CD14-positive monocyte (primary cell): ENCODE measurements around the gene TLCD1. TPM values are rescaled to one million over a fixed set of nuclear protein-coding genes. Genes with fewer than 3 reads are reported as not detected.

Source experiments
- DNase-seq, 3 donors: peaks; one replicate each; pipeline ENCODE4 v3.0.0-alpha.2; 2011 to 2022
- H2AFZ ChIP-seq: 2 replicates; pipeline ENCODE4 v1.6.0; 2012; ENCODE audit warnings: mild to moderate bottlenecking, low read depth, low read length, inconsistent platforms; ENCODE audit not compliant: insufficient read depth, poor library complexity, severe bottlenecking
- H3K27ac ChIP-seq, 2 donors: 1 replicate in 1 of 2; 2 replicates in 1 of 2; pipeline ENCODE4 v1.5.1; 2012 to 2013; ENCODE audit warnings: low read length in 2 of 2, control low read depth in 1 of 2, inconsistent platforms in 1 of 2, low read depth in 1 of 2, mild to moderate bottlenecking in 1 of 2
- H3K27me3 ChIP-seq, 2 donors: one replicate each; pipeline versions ENCODE4 v1.6.0 to v1.6.1; 2011 to 2013; ENCODE audit warnings: low read length in 2 of 2; ENCODE audit not compliant: control insufficient read depth in 2 of 2, insufficient read depth in 2 of 2
- H3K36me3 ChIP-seq, 2 donors: replicated peaks in 1 of 2; 1 replicate in 1 of 2; 2 replicates in 1 of 2; pipeline versions ENCODE4 v1.5.1 to v1.6.1; 2012 to 2013; ENCODE audit warnings: low read length in 2 of 2, control low read depth in 1 of 2, inconsistent platforms in 1 of 2, mild to moderate bottlenecking in 1 of 2; ENCODE audit not compliant: insufficient read depth in 2 of 2, control insufficient read depth in 1 of 2
- H3K4me1 ChIP-seq, 2 donors: 1 replicate in 1 of 2; 2 replicates in 1 of 2; pipeline versions ENCODE4 v1.5.1 to v1.6.1; 2012 to 2013; ENCODE audit warnings: low read length in 2 of 2, control low read depth in 1 of 2, inconsistent platforms in 1 of 2, mild to moderate bottlenecking in 1 of 2, moderate library complexity in 1 of 2; ENCODE audit not compliant: insufficient read depth in 2 of 2, control insufficient read depth in 1 of 2
- H3K4me2 ChIP-seq: replicated peaks from 2 replicates; pipeline ENCODE3; 2012; ENCODE audit warnings: low read length, moderate library complexity, mild to moderate bottlenecking; ENCODE audit not compliant: poor library complexity, severe bottlenecking; ENCODE audit errors: extremely low read depth
- H3K4me3 ChIP-seq, 3 experiments: fragments of 200-600 bp in 1 of 3; sonication (generic) in 1 of 3; replicated peaks in 1 of 3; 1 replicate in 2 of 3; 2 replicates in 1 of 3; pipeline ENCODE4 v1.5.1; 2011 to 2013; ENCODE audit warnings: low read length in 3 of 3, mild to moderate bottlenecking in 3 of 3, control low read depth in 2 of 3, low read depth in 2 of 3, inconsistent platforms in 1 of 3, moderate library complexity in 1 of 3
- H3K79me2 ChIP-seq: 2 replicates; pipeline ENCODE4 v1.6.0; 2012; ENCODE audit warnings: mild to moderate bottlenecking, control low read depth, inconsistent platforms, low read length, moderate library complexity; ENCODE audit not compliant: insufficient read depth
- H3K9ac ChIP-seq: 2 replicates; pipeline ENCODE4 v1.6.0; 2017; ENCODE audit warnings: low read length, mild to moderate bottlenecking; ENCODE audit not compliant: insufficient read depth, poor library complexity, severe bottlenecking
- H3K9me3 ChIP-seq, 2 donors: replicated peaks in 1 of 2; 1 replicate in 1 of 2; 2 replicates in 1 of 2; pipeline versions ENCODE4 v1.5.1 to v1.6.1; 2012 to 2013; ENCODE audit warnings: low read length in 2 of 2, control low read depth in 1 of 2; ENCODE audit not compliant: control insufficient read depth in 1 of 2, insufficient read depth in 1 of 2
- H4K20me1 ChIP-seq: 2 replicates; pipeline ENCODE4 v1.6.0; 2012; ENCODE audit warnings: mild to moderate bottlenecking, low read length, control low read depth, moderate library complexity; ENCODE audit not compliant: insufficient read depth
- H3K27ac Mint-ChIP-seq, 7 donors: one replicate each; pipeline ENCODE4 v1.8.0; 2020; ENCODE audit warnings: mild to moderate bottlenecking in 7 of 7, mixed read lengths in 7 of 7, moderate library complexity in 6 of 7, inconsistent platforms in 2 of 7
- H3K27me3 Mint-ChIP-seq, 3 donors: one replicate each; pipeline ENCODE4 v1.8.0; 2021 to 2022; ENCODE audit warnings: low read depth in 3 of 3, mild to moderate bottlenecking in 3 of 3, mixed read lengths in 3 of 3, moderate library complexity in 3 of 3, inconsistent platforms in 1 of 3
- H3K36me3 Mint-ChIP-seq, 2 donors: one replicate each; pipeline ENCODE4 v1.8.0; 2020; ENCODE audit warnings: mixed read lengths in 2 of 2, inconsistent platforms in 1 of 2, mild to moderate bottlenecking in 1 of 2
- H3K4me1 Mint-ChIP-seq: one replicate; pipeline ENCODE4 v1.8.0; 2020; ENCODE audit warnings: mild to moderate bottlenecking, mixed read lengths
- H3K4me3 Mint-ChIP-seq, 2 donors: one replicate each; pipeline ENCODE4 v1.8.0; 2020; ENCODE audit warnings: mild to moderate bottlenecking in 2 of 2, mixed read lengths in 2 of 2, moderate library complexity in 1 of 2
- H3K9me3 Mint-ChIP-seq, 7 donors: one replicate each; pipeline ENCODE4 v1.8.0; 2020 to 2022; ENCODE audit warnings: mixed read lengths in 7 of 7, mild to moderate bottlenecking in 6 of 7, moderate library complexity in 6 of 7, inconsistent platforms in 2 of 7
- WGBS: methylation state at CpG from one replicate; pipeline ENCODE4 v1.1.5; 2013; ENCODE audit warnings: missing lambda C conversion rate; ENCODE audit not compliant: insufficient coverage; 5-methylcytosine and 5-hydroxymethylcytosine counted together
- intact Hi-C, 2 donors: fragments of 100-400 bp; cut with micrococcal nuclease; formaldehyde crosslinking; loops; one replicate each; pipeline versions ENCODE4 v1.15.0 to v1.15.1; 2023
- polyA plus RNA-seq, 3 donors: library from polyadenylated mRNA; depleted of rRNA in 1 of 3; unstranded in 2 of 3; stranded (reverse) in 1 of 3; fragments of 300-500 nt in 2 of 3; fragments of >200 nt in 1 of 3; fragmentation: Illumina TruSeq in 2 of 3; gene quantifications; 1 replicate in 2 of 3; 2 replicates in 1 of 3; pipeline ENCODE4 v1.2.3, GENCODE V29; 2012 to 2021
- TF ChIP-seq, protein P1 (sequence below): fragments of 200-600 bp; IDR thresholded peaks from one replicate; pipeline ENCODE4 v1.8.0; 2022; ENCODE audit warnings: antibody characterized with exemption, mild to moderate bottlenecking

The TLCD1 gene
- polyA plus RNA-seq, 3 donors: 0.79 TPM; not detected in 2

- H3K27ac Mint-ChIP-seq: peak within 1 kb of the TSS; percentile 82 to 95 (median 93)
- peaks cover 47% of the 10 kb centered on the region for H3K4me1 Mint-ChIP-seq
- Histone ChIP-seq H3K27me3 (no peaks in the 10 kb centered on the region), H3K4me1 (peaks cover 41 to 55% of the 10 kb centered on the region in 2 donors), H3K79me2 (no peaks in the 10 kb centered on the region), H3K4me2 (peak within 1 kb of the TSS; percentile 100), H3K9ac (peak within 1 kb of the TSS; percentile 71), H2AFZ (peak within 1 kb of the TSS; percentile 93), H3K27ac (peak within 1 kb of the TSS; percentile 86), H3K9me3 (no peaks in the 10 kb centered on the region), H3K4me3 (peak within 1 kb of the TSS; percentile 53 to 96 (median 93)), H3K36me3 (peaks cover 11 to 13% of the 10 kb centered on the region in 2 donors), H4K20me1 (peaks cover 20% of the 10 kb centered on the region)
- peaks cover 0 to 2% (median 0%) of the 10 kb centered on the region in 7 donors for H3K9me3 Mint-ChIP-seq
- peak; percentile 95 to 98 (median 97) for DNase-seq
- intact Hi-C loops: loop anchor here (2.0 to 5.0 kb wide), 2 partner anchors 16 to 84 kb away; partner anchors contain the start of gene TRAF4 (in 1 of the 2)
- peaks cover 2 to 15% (median 9%) of the 10 kb centered on the region in 3 donors for H3K27me3 Mint-ChIP-seq
- H3K4me3 Mint-ChIP-seq: peak within 1 kb of the TSS; percentile 89 to 95
- TF ChIP-seq, protein P1, sequence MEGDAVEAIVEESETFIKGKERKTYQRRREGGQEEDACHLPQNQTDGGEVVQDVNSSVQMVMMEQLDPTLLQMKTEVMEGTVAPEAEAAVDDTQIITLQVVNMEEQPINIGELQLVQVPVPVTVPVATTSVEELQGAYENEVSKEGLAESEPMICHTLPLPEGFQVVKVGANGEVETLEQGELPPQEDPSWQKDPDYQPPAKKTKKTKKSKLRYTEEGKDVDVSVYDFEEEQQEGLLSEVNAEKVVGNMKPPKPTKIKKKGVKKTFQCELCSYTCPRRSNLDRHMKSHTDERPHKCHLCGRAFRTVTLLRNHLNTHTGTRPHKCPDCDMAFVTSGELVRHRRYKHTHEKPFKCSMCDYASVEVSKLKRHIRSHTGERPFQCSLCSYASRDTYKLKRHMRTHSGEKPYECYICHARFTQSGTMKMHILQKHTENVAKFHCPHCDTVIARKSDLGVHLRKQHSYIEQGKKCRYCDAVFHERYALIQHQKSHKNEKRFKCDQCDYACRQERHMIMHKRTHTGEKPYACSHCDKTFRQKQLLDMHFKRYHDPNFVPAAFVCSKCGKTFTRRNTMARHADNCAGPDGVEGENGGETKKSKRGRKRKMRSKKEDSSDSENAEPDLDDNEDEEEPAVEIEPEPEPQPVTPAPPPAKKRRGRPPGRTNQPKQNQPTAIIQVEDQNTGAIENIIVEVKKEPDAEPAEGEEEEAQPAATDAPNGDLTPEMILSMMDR: no peak
- WGBS: under 1% methylated on average over 54 of the region's 64 CpGs
- H3K36me3 Mint-ChIP-seq: peaks cover 14 to 17% of the 10 kb centered on the region in 2 donors
These were observed 2.5 kb upstream of the TLCD1 start, which contains the start of gene NEK8 for GRCh38 chr17:28728364-28729200. NEK8 (plus strand) TSS chr17:28728788; CDS start chr17:28728814, 26 bp downstream.

DNA sequence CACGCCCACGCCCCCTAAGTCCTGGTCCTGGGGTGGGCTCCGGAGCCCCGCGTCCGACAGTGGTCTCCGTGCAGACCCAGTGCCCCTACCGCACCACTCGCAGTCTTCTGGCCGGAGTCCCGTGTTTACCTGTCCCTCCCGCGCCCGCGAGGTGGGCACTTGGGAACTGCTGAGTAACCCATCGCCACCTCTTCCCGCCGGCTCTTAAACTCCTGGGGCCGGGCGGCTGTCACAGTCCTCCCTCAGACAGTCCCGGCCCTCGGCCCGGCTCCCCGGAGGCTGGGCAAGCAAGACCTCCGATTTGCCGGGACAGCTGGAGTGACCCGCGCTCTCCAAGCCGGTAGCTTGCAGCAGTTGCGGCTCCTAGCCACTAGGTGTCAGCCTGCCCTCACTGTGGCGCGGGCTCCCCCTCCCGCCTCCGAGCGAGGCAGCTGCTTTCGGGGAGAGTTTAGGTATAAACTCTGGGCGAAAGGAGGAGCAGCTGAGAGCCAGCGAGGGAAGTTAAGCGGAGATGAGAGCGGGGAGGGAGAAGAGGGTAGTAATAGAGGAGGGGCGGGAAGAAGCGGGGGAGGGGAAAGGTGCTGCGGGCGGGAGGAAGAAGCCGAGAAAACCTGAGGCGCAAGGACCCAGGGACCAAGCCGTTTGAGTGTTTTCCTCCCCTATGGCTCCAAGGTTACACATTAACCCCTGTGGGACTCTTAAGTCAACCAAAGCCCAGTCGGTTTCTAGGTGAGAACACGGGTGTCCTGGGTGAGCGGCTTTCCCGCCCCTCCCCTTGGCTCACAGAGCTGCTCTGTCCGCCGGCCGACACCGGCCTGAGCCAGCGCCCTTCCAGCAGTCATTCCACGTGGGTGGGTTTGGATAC lies 826 bp upstream of the TLCD1 start:
- under 1% methylated on average over 48 of the region's 57 CpGs for WGBS
- Mint-ChIP-seq H3K9me3 (peaks cover 0 to 2% (median 0%) of the 10 kb centered on the region in 7 donors), H3K4me1 (peaks cover 51% of the 10 kb centered on the region), H3K27me3 (peaks cover 2 to 15% (median 7%) of the 10 kb centered on the region in 3 donors), H3K36me3 (peaks cover 30 to 31% of the 10 kb centered on the region in 2 donors), H3K4me3 (peak overlapping the region; percentile 89 to 95), H3K27ac (peak overlapping the region in 4 of 7 donors; percentile 43 to 83 (median 64))
- intact Hi-C loops: loop anchor here (1.0 to 5.0 kb wide), 3 partner anchors 16 to 85 kb away; no protein-coding TSS in a partner anchor
- Histone ChIP-seq H3K4me1 (peaks cover 41 to 56% of the 10 kb centered on the region in 2 donors), H3K27ac (peak overlapping the region in 1 of 2 donors; percentile 20), H3K9me3 (no peaks in the 10 kb centered on the region), H3K36me3 (peaks cover 28 to 30% of the 10 kb centered on the region in 2 donors), H3K27me3 (no peaks in the 10 kb centered on the region), H4K20me1 (peaks cover 38% of the 10 kb centered on the region), H3K4me2 (peak overlapping the region; percentile 100), H3K9ac (peak overlapping the region; percentile 60), H2AFZ (peak overlapping the region; percentile 95), H3K4me3 (peak overlapping the region; percentile 60 to 96 (median 66)), H3K79me2 (peaks cover 7% of the 10 kb centered on the region)
- peak; percentile 86 to 89 (median 89) for DNase-seq
- TF ChIP-seq, protein P1: peak; percentile 99
